GM10266 (cell line): ENCODE data around the gene NPAS4.
"Not testable (repeated sequence)": the region's sequence is repeated elsewhere in the genome, so short reads cannot be mapped to it uniquely, and the experiment has no call there.

Experiments
- DNase-seq: peaks from one replicate; pipeline ENCODE4 v3.0.0; 2012; ENCODE audit errors: extremely low spot score
- CTCF ChIP-seq: IDR thresholded peaks from 2 replicates; pipeline ENCODE4 v1.5.1; 2012; ENCODE audit warnings: mild to moderate bottlenecking, low read depth; ENCODE audit not compliant: control insufficient read depth, insufficient read depth; ENCODE audit errors: missing control alignments

Gene NPAS4

GRCh38 chr11:66437979-66438503 lies 17.2 kb downstream of the NPAS4 start:
- no peak for DNase-seq
- TF ChIP-seq CTCF = no peak

GRCh38 chr11:66438504-66439466 lies 17.9 kb downstream of the NPAS4 start, which contains the start of gene MRPL11:
TSS of gene MRPL11 (minus strand) at chr11:66438848. CDS start at chr11:66438754, 94 bp downstream.
- DNase-seq = peak; percentile 98

GRCh38 chr11:66440101-66440939 lies 19.5 kb downstream of the NPAS4 start:
- DNase-seq = not testable (repeated sequence)

More at GRCh38 chr11:66438504-66439466, 17.9 kb downstream of the NPAS4 start, which contains the start of gene MRPL11:
- TF ChIP-seq CTCF = peak; percentile 82

GRCh38 chr11:66440940-66441282 lies 20.1 kb downstream of the NPAS4 start:
- not testable (repeated sequence) for DNase-seq

GRCh38 chr11:66443602-66444001 lies 22.8 kb downstream of the NPAS4 start:
- DNase-seq = no peak
- TF ChIP-seq CTCF = no peak

- no peak for TF ChIP-seq CTCF
Measured at GRCh38 chr11:66447012-66447411, 26.2 kb downstream of the NPAS4 start.

GRCh38 chr11:66448523-66448922 lies 27.7 kb downstream of the NPAS4 start:
- TF ChIP-seq CTCF = no peak
- DNase-seq = no peak

More at GRCh38 chr11:66447012-66447411, 26.2 kb downstream of the NPAS4 start:
- DNase-seq = no peak

- DNase-seq = no peak
- TF ChIP-seq CTCF = no peak
Measured at GRCh38 chr11:66450560-66450959, 29.7 kb downstream of the NPAS4 start.
